BE2C (cell line): ENCODE results near the gene FBXW12.

ENCODE experiments used
- DNase-seq: peaks from one replicate; pipeline ENCODE4 v3.0.0-alpha.2; 2020
- H3K27me3 ChIP-seq: fragments of 250-450 bp; sonication (Bioruptor Pico); 2 replicates; pipeline ENCODE4 v1.5.1; 2020; ENCODE audit warnings: mild to moderate bottlenecking
- H3K36me3 ChIP-seq: fragments of 250-450 bp; sonication (Bioruptor Pico); 2 replicates; pipeline ENCODE4 v1.5.1; 2020; ENCODE audit warnings: mild to moderate bottlenecking
- H3K4me1 ChIP-seq: fragments of 250-450 bp; sonication (Bioruptor Pico); 2 replicates; pipeline ENCODE4 v1.5.1; 2020
- H3K4me3 ChIP-seq: 2 replicates; pipeline ENCODE4 v1.5.1; 2011; ENCODE audit warnings: low read depth, low read length
- H3K9me3 ChIP-seq: fragments of 250-450 bp; sonication (Bioruptor Pico); 2 replicates; pipeline ENCODE4 v1.5.1; 2020
- CTCF ChIP-seq: IDR thresholded peaks from 2 replicates; pipeline ENCODE4 v1.5.1; 2012; ENCODE audit warnings: mild to moderate bottlenecking, low read depth, low read length

FBXW12 gene

GRCh38 chr3:48414376-48415250, 42.6 kb downstream of the FBXW12 start:
- Histone ChIP-seq H3K27me3 (no peaks in the 10 kb centered on the region), H3K9me3 (no peaks in the 10 kb centered on the region), H3K36me3 (no peaks in the 10 kb centered on the region), H3K4me3 (no peak overlapping the region), H3K4me1 (no peaks in the 10 kb centered on the region)
- TF ChIP-seq CTCF, result no peak
- peak; percentile 0 for DNase-seq

- no peak overlapping the region for H3K4me3 ChIP-seq
- no peaks in the 10 kb centered on the region for H3K27me3 ChIP-seq
- H3K36me3 ChIP-seq, result no peaks in the 10 kb centered on the region
- TF ChIP-seq CTCF, result no peak
- no peak for DNase-seq
- no peaks in the 10 kb centered on the region for H3K9me3 ChIP-seq
- no peaks in the 10 kb centered on the region for H3K4me1 ChIP-seq
Measured at GRCh38 chr3:48415251-48415953, 43.4 kb downstream of the FBXW12 start.

- Histone ChIP-seq H3K9me3 (no peaks in the 10 kb centered on the region), H3K4me1 (no peaks in the 10 kb centered on the region), H3K36me3 (no peaks in the 10 kb centered on the region), H3K4me3 (no peak overlapping the region), H3K27me3 (no peaks in the 10 kb centered on the region)
- DNase-seq, result no peak
- TF ChIP-seq CTCF, result no peak
Measured at GRCh38 chr3:48416091-48416505, 44.1 kb downstream of the FBXW12 start.

DNA sequence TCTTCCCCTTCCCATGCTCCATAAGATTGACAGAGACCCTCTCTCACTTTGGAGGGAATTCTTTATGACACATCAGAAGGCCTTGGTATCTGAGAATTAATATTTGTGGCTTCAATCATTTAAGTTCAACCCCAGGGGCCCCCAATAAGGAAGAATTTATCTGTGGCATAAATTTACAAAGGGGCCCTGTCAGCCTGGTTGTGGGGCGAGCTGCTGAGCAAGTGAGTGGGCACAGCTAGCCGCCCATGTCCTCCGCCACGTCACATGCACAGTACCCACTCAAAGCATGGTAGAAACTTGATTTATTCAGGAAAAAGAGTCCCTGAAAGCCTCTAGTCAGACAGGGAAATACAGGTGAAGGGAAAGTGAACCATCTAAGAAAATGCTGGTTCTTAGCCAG, 44.5 kb downstream of the FBXW12 start:
- H3K27me3 ChIP-seq, result no peaks in the 10 kb centered on the region
- no peaks in the 10 kb centered on the region for H3K4me1 ChIP-seq
- H3K9me3 ChIP-seq, result no peaks in the 10 kb centered on the region
- H3K4me3 ChIP-seq, result no peak overlapping the region
- no peak for TF ChIP-seq CTCF
- no peak for DNase-seq
- no peaks in the 10 kb centered on the region for H3K36me3 ChIP-seq

DNA sequence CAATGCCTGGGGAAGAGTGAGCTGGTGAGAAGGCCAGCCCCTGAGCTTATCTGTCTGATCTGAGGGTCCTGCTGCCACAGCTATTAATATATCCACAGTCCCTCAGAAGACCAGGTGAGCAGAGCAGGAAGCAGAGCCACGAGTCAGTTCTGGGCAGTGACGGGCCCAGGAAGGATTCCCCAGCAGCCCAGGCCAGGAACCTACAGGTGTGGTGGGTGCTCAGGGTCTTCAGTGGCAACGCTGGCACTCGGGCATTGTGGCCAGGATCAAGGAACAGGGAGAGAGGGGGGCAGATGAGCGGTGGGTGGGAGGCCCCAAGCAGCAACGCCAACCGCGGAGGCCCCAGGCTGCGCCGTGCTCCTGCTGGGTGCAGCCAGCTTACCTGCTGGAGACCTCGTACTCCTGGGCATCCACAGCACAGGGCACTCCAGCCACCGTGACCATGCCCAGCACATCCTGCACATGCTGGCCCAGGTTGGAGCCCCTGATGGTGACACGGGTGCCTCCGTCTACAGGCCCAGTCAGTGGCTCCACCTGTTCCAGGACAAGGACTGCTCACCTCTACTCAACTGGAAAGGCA, 45.6 kb downstream of the FBXW12 start:
- Histone ChIP-seq H3K27me3 (no peaks in the 10 kb centered on the region), H3K36me3 (no peaks in the 10 kb centered on the region), H3K4me1 (no peaks in the 10 kb centered on the region), H3K9me3 (no peaks in the 10 kb centered on the region), H3K4me3 (no peak overlapping the region)
- no peak for DNase-seq
- TF ChIP-seq CTCF, result no peak
